GM18870 (cell line): Measurements from ENCODE around the gene TRAPPC8.
"Not testable (repeated sequence)": the region's sequence is repeated elsewhere in the genome, so short reads cannot be mapped to it uniquely, and the experiment has no call there.

Experiments
- ATAC-seq: cut with Tn5 transposase; IDR thresholded peaks from one replicate; pipeline ENCODE4 v1.9.1; 2021; ENCODE audit warnings: moderate library complexity; ENCODE audit not compliant: unreplicated experiment

Gene TRAPPC8

GRCh38 chr18:31875301-31875700 lies 67.6 kb downstream of the TRAPPC8 start:
- ATAC-seq = no peak

DNA sequence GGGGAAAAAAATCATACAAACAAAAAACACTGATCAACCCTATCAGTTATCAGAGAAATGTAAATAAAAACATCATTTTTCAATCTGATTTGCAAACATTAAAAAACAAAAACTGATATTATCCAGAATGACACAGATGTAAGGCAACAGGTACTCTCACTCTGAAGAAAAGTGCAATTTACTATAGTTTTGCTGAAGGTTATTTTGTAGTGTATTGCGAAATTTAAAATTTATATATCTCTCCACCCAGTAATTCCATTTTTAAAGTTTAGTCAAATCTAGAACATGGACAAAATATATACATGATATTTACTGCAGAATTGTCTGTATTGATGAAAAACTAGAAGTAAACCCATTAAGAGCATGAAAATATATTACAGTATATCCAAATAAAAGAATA lies 79.8 kb downstream of the TRAPPC8 start:
- ATAC-seq = no peak

- ATAC-seq = no peak
Observed at GRCh38 chr18:31860488-31860887, 82.4 kb downstream of the TRAPPC8 start.

- ATAC-seq = no peak
Observed at GRCh38 chr18:31857526-31858106, 85.3 kb downstream of the TRAPPC8 start.

DNA sequence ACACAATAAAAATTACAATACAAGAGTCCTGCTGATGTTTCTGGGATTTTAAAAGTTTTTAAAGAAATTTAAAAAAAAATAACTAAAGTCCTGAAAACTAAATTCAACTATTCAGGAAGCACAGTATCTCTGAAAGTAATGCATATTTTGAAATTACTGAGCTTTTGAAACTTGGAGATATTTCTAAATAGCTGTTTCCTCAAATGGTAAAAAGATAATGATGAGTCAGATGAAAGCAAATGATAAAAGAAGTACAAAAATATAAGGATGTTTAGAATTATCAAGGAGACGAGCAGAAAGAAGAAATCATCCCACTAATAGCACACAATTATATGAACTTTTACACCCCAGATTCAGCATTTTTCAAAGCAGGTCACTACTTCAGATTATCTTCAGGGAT lies 92.1 kb downstream of the TRAPPC8 start:
- no peak for ATAC-seq

GRCh38 chr18:31840499-31840898 lies 102.4 kb downstream of the TRAPPC8 start:
- no peak for ATAC-seq

- ATAC-seq = no peak
Observed at GRCh38 chr18:31837879-31838278, 105.0 kb downstream of the TRAPPC8 start.

- no peak for ATAC-seq
Observed at GRCh38 chr18:31835528-31836133, 107.3 kb downstream of the TRAPPC8 start.

DNA sequence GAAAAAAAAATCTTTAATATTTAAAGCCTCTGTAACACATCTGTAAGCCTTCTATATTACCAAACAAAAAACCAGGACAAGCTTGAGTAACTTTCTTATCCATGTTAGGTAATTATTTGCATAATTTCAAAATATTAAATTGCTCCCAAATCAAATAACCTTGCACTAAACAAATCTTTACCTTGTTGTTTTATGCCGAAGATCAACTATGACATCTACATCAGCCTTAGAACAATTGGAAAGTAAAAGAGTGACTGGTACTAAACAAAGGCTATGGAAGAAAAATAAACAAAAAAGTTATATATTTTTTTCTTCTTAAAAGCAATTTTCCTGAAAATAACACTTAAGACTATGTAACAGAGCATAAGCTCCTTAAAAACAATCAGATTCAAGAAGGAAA lies 111.0 kb downstream of the TRAPPC8 start:
- no peak for ATAC-seq

DNA sequence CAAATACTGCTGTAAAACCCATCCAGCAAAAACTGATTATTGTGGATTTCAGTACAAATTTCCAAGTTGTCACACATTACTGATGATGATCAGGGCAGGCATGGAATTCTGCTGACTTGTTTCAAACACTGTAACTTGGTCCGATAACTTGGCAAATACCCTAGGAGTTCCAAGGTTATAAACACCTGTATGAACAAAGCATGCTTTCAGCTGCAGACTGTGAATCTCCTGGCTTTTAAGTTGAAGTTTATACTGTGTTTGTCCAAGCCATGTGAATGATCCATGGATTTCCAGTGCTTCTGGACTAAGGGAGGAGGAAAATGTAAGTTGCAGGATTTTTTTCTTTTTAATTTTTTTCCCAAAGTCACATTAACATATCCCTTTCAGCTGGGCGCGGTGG lies 112.2 kb downstream of the TRAPPC8 start:
- ATAC-seq = no peak

GRCh38 chr18:31828613-31829012 lies 114.3 kb downstream of the TRAPPC8 start:
- no peak for ATAC-seq

- ATAC-seq = not testable (repeated sequence)
Observed at GRCh38 chr18:31826673-31827325, 116.1 kb downstream of the TRAPPC8 start.

DNA sequence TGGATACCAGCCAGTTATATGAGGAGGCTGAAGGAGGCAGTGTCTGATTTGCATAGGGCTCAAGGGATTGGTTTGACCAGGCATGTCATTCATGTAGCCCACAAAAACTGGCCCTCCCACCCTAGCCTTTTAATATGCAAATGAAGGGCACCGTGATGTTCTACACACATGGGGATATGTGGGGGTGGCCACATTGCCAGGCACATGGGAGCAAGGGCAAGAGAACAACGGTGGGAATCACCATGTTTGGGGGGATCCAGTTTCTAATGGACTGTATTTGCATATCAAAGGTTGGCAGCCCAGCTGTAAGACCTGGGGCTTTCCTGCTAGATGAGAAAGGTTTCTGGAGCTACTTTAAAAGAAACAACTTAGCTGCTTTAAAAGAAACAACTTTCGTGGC lies 117.2 kb downstream of the TRAPPC8 start:
- no peak for ATAC-seq

GRCh38 chr18:31821545-31822171 lies 121.3 kb downstream of the TRAPPC8 start:
- no peak for ATAC-seq

DNA sequence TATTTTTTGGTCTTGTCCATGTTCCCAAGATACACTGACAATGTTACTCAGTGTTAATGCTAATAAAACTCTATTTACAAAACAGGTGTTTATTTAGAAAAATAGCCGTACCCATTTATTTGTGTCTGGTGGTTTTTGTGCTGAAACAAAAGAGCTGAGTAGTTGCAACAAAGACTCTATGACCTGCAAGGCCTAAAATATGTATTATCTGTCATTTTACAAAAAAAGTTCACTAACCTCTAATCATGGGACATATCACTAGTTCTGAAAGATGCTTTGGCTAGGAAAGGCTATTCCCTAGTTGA lies 123.1 kb downstream of the TRAPPC8 start:
- no peak for ATAC-seq

GRCh38 chr18:31819106-31819924 lies 123.6 kb downstream of the TRAPPC8 start:
- peak; percentile 52 for ATAC-seq

- ATAC-seq = no peak
Observed at GRCh38 chr18:31814132-31814531, 128.8 kb downstream of the TRAPPC8 start.

DNA sequence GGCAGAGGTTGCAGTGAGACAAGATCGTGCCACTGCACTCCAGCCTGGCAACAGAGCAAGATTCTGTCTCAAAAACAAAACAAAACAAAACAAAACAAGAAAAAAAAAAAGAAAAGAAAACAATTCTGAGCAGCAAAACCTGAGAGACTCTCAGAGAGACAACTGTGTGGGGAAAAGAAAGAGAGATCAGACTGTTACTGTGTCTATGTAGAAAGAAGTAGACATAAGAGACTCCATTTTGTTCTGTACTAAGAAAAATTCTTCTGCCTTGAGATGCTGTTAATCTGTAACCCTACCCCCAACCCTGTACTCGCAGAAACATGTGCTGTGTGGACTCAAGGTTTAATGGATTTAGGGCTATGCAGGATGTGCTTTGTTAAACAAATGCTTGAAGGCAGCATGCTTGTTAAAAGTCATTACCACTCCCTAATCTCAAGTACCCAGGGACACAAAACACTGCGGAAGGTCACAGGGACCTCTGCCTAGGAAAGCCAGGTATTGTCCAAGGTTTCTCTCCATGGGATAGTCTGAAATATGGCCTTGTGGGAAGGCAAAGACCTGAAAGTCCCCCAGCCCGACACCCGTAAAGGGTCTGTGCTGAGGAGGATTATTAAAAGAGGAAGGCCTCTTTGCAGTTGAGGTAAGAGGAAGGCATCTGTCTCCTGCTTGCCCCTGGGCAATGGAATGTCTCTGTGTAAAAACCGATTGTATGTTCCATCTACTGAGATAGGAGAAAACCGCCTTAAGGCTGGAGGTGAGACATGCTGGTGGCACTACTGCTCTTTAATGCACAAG lies 132.4 kb downstream of the TRAPPC8 start:
- ATAC-seq = not testable (repeated sequence)

DNA sequence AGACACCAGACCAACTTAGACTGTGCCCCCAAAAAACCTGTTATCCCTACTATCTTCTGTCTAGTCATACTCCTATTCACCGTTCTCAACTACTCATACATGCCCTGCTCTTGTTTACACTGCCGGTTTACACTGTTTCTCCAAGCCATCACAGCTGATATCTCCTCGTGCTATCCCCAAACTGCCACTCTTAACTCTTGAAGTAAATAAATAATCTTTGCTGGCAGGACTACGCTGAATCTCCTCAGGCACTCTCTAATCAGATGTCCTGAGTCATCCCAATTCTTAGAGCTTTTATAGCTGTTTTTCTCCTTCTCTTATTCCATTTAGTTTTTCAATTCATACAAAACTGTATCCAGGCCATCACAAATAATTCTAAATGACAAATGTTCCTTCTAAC lies 133.9 kb downstream of the TRAPPC8 start:
- not testable (repeated sequence) for ATAC-seq

DNA sequence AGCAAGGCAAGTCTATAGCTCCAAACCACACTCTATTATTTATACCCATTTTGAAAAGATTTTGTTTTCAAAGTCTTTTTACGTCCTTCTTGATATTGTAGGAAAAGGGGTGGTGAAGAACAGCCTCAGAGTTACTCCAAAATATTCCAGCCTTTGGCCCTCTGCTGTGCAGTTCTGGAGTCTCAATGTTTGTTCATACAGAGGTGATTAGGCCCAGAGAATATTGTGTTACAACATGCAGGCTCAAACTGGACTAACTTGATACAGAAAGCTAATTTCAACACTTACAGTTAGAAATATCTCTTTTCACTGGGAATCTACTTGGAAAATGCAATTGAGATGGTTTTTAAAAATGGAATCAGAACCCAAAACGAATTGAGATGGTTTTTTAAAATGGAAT lies 141.8 kb downstream of the TRAPPC8 start:
- no peak for ATAC-seq

- not testable (repeated sequence) for ATAC-seq
Observed at GRCh38 chr18:31799257-31799656, 143.7 kb downstream of the TRAPPC8 start.
